Measurements from ENCODE around the gene NEDD9.
A peak's percentile ranks its signal among the peaks of the same experiment; 100 is the strongest.

DNA sequence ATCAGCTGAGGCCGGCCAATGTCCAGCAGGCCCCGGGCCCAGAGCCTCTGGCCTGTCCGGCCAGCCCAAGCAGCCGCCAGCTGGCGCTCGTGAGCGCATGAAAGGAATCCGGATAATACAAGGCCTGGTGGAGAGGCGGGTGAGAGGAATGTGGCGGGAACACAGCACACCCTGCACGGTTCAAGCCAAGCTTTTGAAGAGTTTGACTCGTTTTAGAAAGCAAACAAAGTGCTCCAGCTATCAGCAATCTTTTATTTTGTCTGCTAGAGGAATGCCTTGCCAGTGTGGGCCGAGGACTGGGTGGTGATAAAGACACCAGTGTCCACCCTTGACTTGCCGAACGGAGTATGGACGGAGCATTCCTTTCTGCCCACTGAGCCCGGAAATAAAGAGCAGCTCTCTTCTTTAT lies 9.3 kb upstream of the NEDD9 start:
- TF ChIP-seq, protein P1, sequence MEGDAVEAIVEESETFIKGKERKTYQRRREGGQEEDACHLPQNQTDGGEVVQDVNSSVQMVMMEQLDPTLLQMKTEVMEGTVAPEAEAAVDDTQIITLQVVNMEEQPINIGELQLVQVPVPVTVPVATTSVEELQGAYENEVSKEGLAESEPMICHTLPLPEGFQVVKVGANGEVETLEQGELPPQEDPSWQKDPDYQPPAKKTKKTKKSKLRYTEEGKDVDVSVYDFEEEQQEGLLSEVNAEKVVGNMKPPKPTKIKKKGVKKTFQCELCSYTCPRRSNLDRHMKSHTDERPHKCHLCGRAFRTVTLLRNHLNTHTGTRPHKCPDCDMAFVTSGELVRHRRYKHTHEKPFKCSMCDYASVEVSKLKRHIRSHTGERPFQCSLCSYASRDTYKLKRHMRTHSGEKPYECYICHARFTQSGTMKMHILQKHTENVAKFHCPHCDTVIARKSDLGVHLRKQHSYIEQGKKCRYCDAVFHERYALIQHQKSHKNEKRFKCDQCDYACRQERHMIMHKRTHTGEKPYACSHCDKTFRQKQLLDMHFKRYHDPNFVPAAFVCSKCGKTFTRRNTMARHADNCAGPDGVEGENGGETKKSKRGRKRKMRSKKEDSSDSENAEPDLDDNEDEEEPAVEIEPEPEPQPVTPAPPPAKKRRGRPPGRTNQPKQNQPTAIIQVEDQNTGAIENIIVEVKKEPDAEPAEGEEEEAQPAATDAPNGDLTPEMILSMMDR (IDR thresholded peaks at IDR 0.05), result 0 out of 2 replicates have a peak, but pooled peaks have one; percentile 16
- no peak for TF ChIP-seq ZFX (IDR thresholded peaks at IDR 0.05; ENCODE audit: borderline replicate concordance)
